HepG2 (cell line): ENCODE measurements around the gene WWC1. TPM values are rescaled to one million over a fixed set of nuclear protein-coding genes. Genes with fewer than 3 reads are reported as not detected.

Source experiments
- ARNTL ChIP-seq: sonication (generic); formaldehyde crosslinking; IDR thresholded peaks from 2 replicates; pipeline ENCODE4 v1.4.0; 2020; ENCODE audit warnings: mild to moderate bottlenecking, missing genetic modification reagents
- ATRX ChIP-seq: sonication (generic); formaldehyde crosslinking; IDR thresholded peaks from 2 replicates; pipeline ENCODE4 v1.4.0; 2020; ENCODE audit warnings: missing genetic modification reagents, borderline replicate concordance
- DNMT1 ChIP-seq: sonication (generic); formaldehyde crosslinking; IDR thresholded peaks from 2 replicates; pipeline ENCODE4 v1.5.1; 2020; ENCODE audit warnings: mild to moderate bottlenecking, missing genetic modification reagents
- DR1 ChIP-seq: sonication (generic); formaldehyde crosslinking; IDR thresholded peaks from 2 replicates; pipeline ENCODE4 v1.8.0; 2021; ENCODE audit warnings: mild to moderate bottlenecking, missing genetic modification reagents, inconsistent platforms
- GABPB1 ChIP-seq: IDR thresholded peaks from 2 replicates; pipeline ENCODE4 v1.6.1; 2016; ENCODE audit warnings: mild to moderate bottlenecking, missing genetic modification reagents, moderate library complexity, missing compliant biosample characterization
- HCFC1 ChIP-seq: fragments of 150-350 bp; IDR thresholded peaks from 2 replicates; pipeline ENCODE4 v1.6.1; 2014; ENCODE audit warnings: low read depth, low read length
- ISX ChIP-seq: sonication (generic); formaldehyde crosslinking; conservative IDR thresholded peaks from 2 replicates; pipeline ENCODE4 v1.5.0; 2020; ENCODE audit warnings: missing genetic modification reagents
- KMT2B ChIP-seq: IDR thresholded peaks from 2 replicates; pipeline ENCODE4 v1.6.1; 2016; ENCODE audit warnings: missing genetic modification reagents, missing compliant biosample characterization
- MAZ ChIP-seq, 2 experiments: sonication (generic) in 1 of 2; formaldehyde crosslinking in 1 of 2; IDR thresholded peaks; 2 replicates each; pipeline versions ENCODE4 v1.5.0 to v1.6.1; 2012 to 2020; ENCODE audit warnings: low read depth in 2 of 2, mild to moderate bottlenecking in 2 of 2, borderline replicate concordance in 1 of 2, improper control_type of control experiment in 1 of 2, low read length in 1 of 2, missing genetic modification reagents in 1 of 2, moderate library complexity in 1 of 2
- RBAK ChIP-seq: sonication (generic); formaldehyde crosslinking; IDR thresholded peaks from 2 replicates; pipeline ENCODE4 v1.5.1; 2020; ENCODE audit warnings: mild to moderate bottlenecking, missing genetic modification reagents
- RELA ChIP-seq: sonication (generic); formaldehyde crosslinking; IDR thresholded peaks from 2 replicates; pipeline ENCODE4 v1.4.0; 2020; ENCODE audit warnings: missing genetic modification reagents
- SIX1 ChIP-seq: sonication (generic); formaldehyde crosslinking; IDR thresholded peaks from 2 replicates; pipeline ENCODE4 v1.4.0; 2020; ENCODE audit warnings: missing genetic modification reagents, borderline replicate concordance
- SKI ChIP-seq: fragments of 450-650 bp; IDR thresholded peaks from one replicate; pipeline ENCODE4 v1.6.1; 2018; ENCODE audit warnings: mild to moderate bottlenecking; ENCODE audit not compliant: partially characterized antibody
- TBX2 ChIP-seq: sonication (generic); formaldehyde crosslinking; IDR thresholded peaks from 2 replicates; pipeline ENCODE4 v1.5.0; 2020; ENCODE audit warnings: missing genetic modification reagents, mild to moderate bottlenecking, borderline replicate concordance
- U2AF1 ChIP-seq: fragments of 200-400 bp; formaldehyde crosslinking; optimal IDR thresholded peaks from 2 replicates; pipeline ENCODE3; 2017; ENCODE audit warnings: mild to moderate bottlenecking, low read depth, low read length
- ZMAT5 ChIP-seq: sonication (generic); formaldehyde crosslinking; IDR thresholded peaks from 2 replicates; pipeline ENCODE4 v1.5.0; 2020; ENCODE audit warnings: mild to moderate bottlenecking, low read depth, missing genetic modification reagents, borderline replicate concordance
- ZNF124 ChIP-seq: sonication (generic); formaldehyde crosslinking; IDR thresholded peaks from 2 replicates; pipeline ENCODE4 v1.4.0; 2020; ENCODE audit warnings: missing genetic modification reagents
- ZNF24 ChIP-seq: fragments of 450-650 bp; IDR thresholded peaks from 2 replicates; pipeline ENCODE4 v1.6.1; 2017; ENCODE audit warnings: antibody characterized with exemption, mild to moderate bottlenecking
- ZNF350 ChIP-seq: sonication (generic); formaldehyde crosslinking; IDR thresholded peaks from 2 replicates; pipeline ENCODE4 v1.4.0; 2020; ENCODE audit warnings: mild to moderate bottlenecking, low read depth, missing genetic modification reagents, borderline replicate concordance
- ZNF597 ChIP-seq: sonication (generic); formaldehyde crosslinking; IDR thresholded peaks from 2 replicates; pipeline ENCODE4 v1.5.0; 2020; ENCODE audit warnings: missing genetic modification reagents
- ZNF639 ChIP-seq: conservative IDR thresholded peaks from 2 replicates; pipeline ENCODE4 v1.6.1; 2018; ENCODE audit warnings: missing genetic modification reagents
- polyA plus RNA-seq, 8 experiments: library from polyadenylated mRNA; depleted of rRNA in 3 of 8; stranded (reverse) in 7 of 8; unstranded in 1 of 8; fragments of >200 nt; fragmentation: Illumina TruSeq in 4 of 8; extraction: Trizol in 4 of 8; gene quantifications; 2 replicates each; pipeline versions ENCODE4 v1.2.1 to v1.2.3, GENCODE V29; 2011 to 2016; ENCODE audit warnings: low read depth in 4 of 8, missing spikeins in 1 of 8, mixed read lengths in 1 of 8; ENCODE audit not compliant: insufficient read depth in 1 of 8
- total RNA-seq, 5 experiments: library from RNA; depleted of rRNA; stranded (reverse); fragments of >200 nt; fragmentation: Illumina TruSeq; extraction: Trizol; gene quantifications; 2 replicates each; pipeline ENCODE4 v1.2.3, GENCODE V29; 2016; ENCODE audit warnings: low read depth in 1 of 5
- TF ChIP-seq, protein P1 (sequence below): sonication (generic); formaldehyde crosslinking; IDR thresholded peaks from 2 replicates; pipeline ENCODE4 v1.4.0; 2020; ENCODE audit warnings: missing genetic modification reagents
- TF ChIP-seq, protein P2 (sequence below): sonication (generic); formaldehyde crosslinking; IDR thresholded peaks from 2 replicates; pipeline ENCODE4 v1.4.0; 2020; ENCODE audit warnings: missing genetic modification reagents, low read depth, mild to moderate bottlenecking, borderline replicate concordance

The WWC1 gene
- total and polyA plus RNA-seq, 2 of the 13 experiments (the other 11 are each of a cell fraction or from before 2014, with no cell fraction given): 8.3 to 17.9 TPM

DNA sequence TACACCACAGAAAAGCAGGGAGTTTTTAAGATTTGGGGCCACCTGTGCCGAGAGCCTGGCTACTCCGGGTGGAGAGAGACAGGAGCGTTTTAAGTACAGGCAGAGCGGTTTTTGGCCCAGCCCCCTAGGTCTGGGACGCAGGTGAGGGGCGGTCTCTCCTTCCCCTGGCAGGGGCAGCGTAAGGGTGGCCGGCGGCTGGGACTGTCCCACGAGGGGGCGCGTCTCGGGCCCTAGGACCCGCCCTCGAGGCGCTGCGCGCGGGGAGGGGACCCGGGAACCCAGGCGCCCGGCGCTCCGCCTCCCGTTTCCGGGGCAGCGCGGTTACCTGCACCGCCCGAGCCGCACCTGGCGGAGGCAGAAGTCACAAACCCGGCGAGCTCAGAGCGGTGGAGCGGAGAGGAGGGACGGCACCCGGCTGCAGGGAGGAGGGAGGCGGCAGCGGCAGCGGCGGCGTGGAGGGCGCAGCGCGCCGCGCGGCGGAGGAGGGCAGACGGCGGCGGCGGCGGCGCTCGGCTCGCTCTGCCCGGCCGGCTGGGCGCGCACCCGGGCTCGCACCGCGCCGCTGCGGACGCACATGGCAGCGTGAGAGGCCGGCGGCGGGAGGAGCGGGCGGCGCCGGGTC is at the start of gene WWC1 (continued):
- peak; percentile 72 for TF ChIP-seq TBX2
- no peak for TF ChIP-seq KMT2B (CRISPR knock-in tag)
- TF ChIP-seq ZNF350 (CRISPR knock-in tag): no peak
- TF ChIP-seq, protein P1, sequence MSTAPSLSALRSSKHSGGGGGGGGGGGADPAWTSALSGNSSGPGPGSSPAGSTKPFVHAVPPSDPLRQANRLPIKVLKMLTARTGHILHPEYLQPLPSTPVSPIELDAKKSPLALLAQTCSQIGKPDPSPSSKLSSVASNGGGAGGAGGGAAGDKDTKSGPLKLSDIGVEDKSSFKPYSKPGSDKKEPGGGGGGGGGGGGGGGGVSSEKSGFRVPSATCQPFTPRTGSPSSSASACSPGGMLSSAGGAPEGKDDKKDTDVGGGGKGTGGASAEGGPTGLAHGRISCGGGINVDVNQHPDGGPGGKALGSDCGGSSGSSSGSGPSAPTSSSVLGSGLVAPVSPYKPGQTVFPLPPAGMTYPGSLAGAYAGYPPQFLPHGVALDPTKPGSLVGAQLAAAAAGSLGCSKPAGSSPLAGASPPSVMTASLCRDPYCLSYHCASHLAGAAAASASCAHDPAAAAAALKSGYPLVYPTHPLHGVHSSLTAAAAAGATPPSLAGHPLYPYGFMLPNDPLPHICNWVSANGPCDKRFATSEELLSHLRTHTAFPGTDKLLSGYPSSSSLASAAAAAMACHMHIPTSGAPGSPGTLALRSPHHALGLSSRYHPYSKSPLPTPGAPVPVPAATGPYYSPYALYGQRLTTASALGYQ (CRISPR knock-in tag): no peak
- TF ChIP-seq GABPB1 (CRISPR knock-in tag): peak; percentile 84
- TF ChIP-seq DNMT1 (CRISPR knock-in tag): no peak
- TF ChIP-seq ZMAT5: no peak
- TF ChIP-seq HCFC1: no peak
- TF ChIP-seq ISX (CRISPR knock-in tag): no peak
- TF ChIP-seq ZNF24: no peak
- TF ChIP-seq ZNF597 (CRISPR knock-in tag): no peak
- TF ChIP-seq SKI: peak; percentile 35
- TF ChIP-seq SIX1 (CRISPR knock-in tag): no peak
- TF ChIP-seq ZNF639 (CRISPR knock-in tag): no peak
- TF ChIP-seq ARNTL (CRISPR knock-in tag): no peak
- TF ChIP-seq RBAK (CRISPR knock-in tag): no peak
- no peak for TF ChIP-seq RELA (CRISPR knock-in tag)
- TF ChIP-seq, protein P2, sequence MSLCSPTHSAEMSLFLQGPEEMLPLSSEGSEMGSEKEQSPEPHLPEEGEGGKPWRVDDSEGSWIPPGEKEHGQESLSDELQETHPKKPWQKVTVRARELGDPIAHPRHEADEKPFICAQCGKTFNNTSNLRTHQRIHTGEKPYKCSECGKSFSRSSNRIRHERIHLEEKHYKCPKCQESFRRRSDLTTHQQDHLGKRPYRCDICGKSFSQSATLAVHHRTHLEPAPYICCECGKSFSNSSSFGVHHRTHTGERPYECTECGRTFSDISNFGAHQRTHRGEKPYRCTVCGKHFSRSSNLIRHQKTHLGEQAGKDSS (CRISPR knock-in tag): no peak
- no peak for TF ChIP-seq ZNF124 (CRISPR knock-in tag)
- no peak for TF ChIP-seq ATRX
- TF ChIP-seq U2AF1: no peak
- peak; percentile 45; the same call in 1 of the 2 replicates for TF ChIP-seq MAZ (IDR thresholded peaks at IDR 0.05; ENCODE audit: borderline replicate concordance, low read depth, low read length)
- no peak for TF ChIP-seq MAZ (CRISPR knock-in tag; IDR thresholded peaks at IDR 0.05; ENCODE audit: low read depth)
- TF ChIP-seq DR1: no peak
- TF ChIP-seq, all 625 proteins: peak for 105
